GM23338 (cell line): ENCODE measurements around the gene CD8A. TPM values are rescaled to one million over a fixed set of nuclear protein-coding genes. Genes with fewer than 3 reads are reported as not detected.

Experiments
- ATAC-seq: fragments of 200-7000 bp; cut with Tn5 transposase; 3 replicates; pipeline ENCODE4 v1.9.1; 2020
- DNase-seq: peaks from one replicate; pipeline ENCODE4 v3.0.0-alpha.2; 2015; ENCODE audit warnings: low spot score
- H2AFZ ChIP-seq: fragments of 200-600 bp; sonication (generic); 2 replicates; pipeline ENCODE4 v1.8.0; 2016; ENCODE audit warnings: antibody characterized with exemption, mild to moderate bottlenecking, moderate library complexity
- H3F3A ChIP-seq: fragments of 200-600 bp; sonication (generic); replicated peaks from 2 replicates; pipeline ENCODE4 v1.8.0; 2017; ENCODE audit warnings: antibody characterized with exemption, mixed run types, low read depth
- H3K27ac ChIP-seq: fragments of 200-600 bp; sonication (generic); 2 replicates; pipeline ENCODE4 v1.6.1; 2016; ENCODE audit warnings: low read depth
- H3K27me3 ChIP-seq: fragments of 200-600 bp; sonication (generic); 2 replicates; pipeline ENCODE4 v1.8.0; 2016; ENCODE audit warnings: mild to moderate bottlenecking, mixed run types, moderate library complexity; ENCODE audit not compliant: insufficient read depth
- H3K36me3 ChIP-seq: fragments of 200-600 bp; sonication (generic); 2 replicates; pipeline ENCODE4 v1.8.0; 2016; ENCODE audit warnings: mild to moderate bottlenecking; ENCODE audit not compliant: insufficient read depth
- H3K4me1 ChIP-seq: fragments of 200-600 bp; sonication (generic); 2 replicates; pipeline ENCODE4 v1.8.0; 2016; ENCODE audit warnings: mild to moderate bottlenecking, moderate library complexity; ENCODE audit not compliant: insufficient read depth
- H3K4me2 ChIP-seq: fragments of 200-600 bp; sonication (generic); 2 replicates; pipeline ENCODE4 v1.7.1; 2017; ENCODE audit warnings: mixed run types
- H3K4me3 ChIP-seq: fragments of 200-600 bp; sonication (generic); 2 replicates; pipeline ENCODE4 v1.6.1; 2016; ENCODE audit warnings: mixed run types
- H3K79me2 ChIP-seq: fragments of 200-600 bp; sonication (generic); replicated peaks from 2 replicates; pipeline ENCODE4 v1.8.0; 2017; ENCODE audit warnings: mild to moderate bottlenecking; ENCODE audit not compliant: insufficient read depth
- H3K9me2 ChIP-seq: fragments of 200-600 bp; sonication (generic); 2 replicates; pipeline ENCODE4 v1.8.0; 2017; ENCODE audit not compliant: insufficient read depth
- H4K20me1 ChIP-seq: fragments of 200-600 bp; sonication (generic); replicated peaks from 2 replicates; pipeline ENCODE4 v1.8.0; 2017; ENCODE audit warnings: mild to moderate bottlenecking; ENCODE audit not compliant: insufficient read depth
- H3K27ac Mint-ChIP-seq: 2 replicates; pipeline ENCODE4 v1.8.0; 2020; ENCODE audit warnings: inconsistent platforms, mild to moderate bottlenecking, moderate library complexity, mixed read lengths
- H3K27me3 Mint-ChIP-seq: 3 replicates; pipeline ENCODE4 v1.8.0; 2022; ENCODE audit warnings: low read depth, mild to moderate bottlenecking, moderate library complexity, mixed read lengths, inconsistent platforms; ENCODE audit not compliant: insufficient read depth, poor library complexity
- H3K36me3 Mint-ChIP-seq: 3 replicates; pipeline ENCODE4 v1.8.0; 2021; ENCODE audit warnings: low read depth, mild to moderate bottlenecking, inconsistent platforms, moderate library complexity, mixed read lengths
- H3K4me1 Mint-ChIP-seq: 3 replicates; pipeline ENCODE4 v1.8.0; 2020; ENCODE audit warnings: mild to moderate bottlenecking, inconsistent platforms, mixed read lengths
- H3K4me3 Mint-ChIP-seq: 3 replicates; pipeline ENCODE4 v1.8.0; 2021; ENCODE audit warnings: moderate library complexity, mild to moderate bottlenecking, inconsistent platforms, mixed read lengths
- H3K9me3 Mint-ChIP-seq: 3 replicates; pipeline ENCODE4 v1.8.0; 2020; ENCODE audit warnings: moderate library complexity, mild to moderate bottlenecking, inconsistent platforms, mixed read lengths
- CREB1 ChIP-seq: fragments of 250-450 bp; sonication (Bioruptor Pico); IDR thresholded peaks from 2 replicates; pipeline ENCODE4 v1.5.0; 2020; ENCODE audit warnings: low read depth, mild to moderate bottlenecking, moderate library complexity
- ETS1 ChIP-seq: IDR thresholded peaks from 2 replicates; pipeline ENCODE4 v1.6.1; 2016; ENCODE audit warnings: antibody characterized with exemption
- EZH2 ChIP-seq: fragments of 200-600 bp; sonication (generic); IDR thresholded peaks from one replicate; pipeline ENCODE4 v1.8.0; 2017; ENCODE audit warnings: antibody characterized with exemption, mild to moderate bottlenecking, low read depth; ENCODE audit not compliant: unreplicated experiment
- JUNB ChIP-seq: IDR thresholded peaks from one replicate; pipeline ENCODE4 v1.6.1; 2016; ENCODE audit warnings: antibody characterized with exemption; ENCODE audit not compliant: unreplicated experiment
- REST ChIP-seq: IDR thresholded peaks from one replicate; pipeline ENCODE4 v1.6.1; 2018; ENCODE audit warnings: antibody characterized with exemption; ENCODE audit not compliant: unreplicated experiment
- STAT1 ChIP-seq: IDR thresholded peaks from one replicate; pipeline ENCODE4 v1.6.1; 2016; ENCODE audit warnings: antibody characterized with exemption; ENCODE audit not compliant: unreplicated experiment
- ZNF331 ChIP-seq: fragments of 250-450 bp; sonication (Bioruptor Pico); IDR thresholded peaks from 2 replicates; pipeline ENCODE4 v1.5.0; 2020; ENCODE audit warnings: low read depth, mild to moderate bottlenecking, moderate library complexity
- ZNF462 ChIP-seq: fragments of 250-450 bp; sonication (Bioruptor Pico); IDR thresholded peaks from 2 replicates; pipeline ENCODE4 v1.5.0; 2020; ENCODE audit warnings: mild to moderate bottlenecking, moderate library complexity
- polyA plus RNA-seq: library from polyadenylated mRNA; unstranded; fragments of >200 nt; fragmentation: Nextera tagmentation; extraction: Ambion mirVana; gene quantifications from 2 replicates; pipeline ENCODE4 v1.2.1, GENCODE V29; 2016
- total RNA-seq: library from RNA; depleted of rRNA; stranded (reverse); fragments of >200 nt; shearing (Covaris generic); gene quantifications from 2 replicates; pipeline ENCODE4 v1.2.3, GENCODE V29; 2014

CD8A gene
- total and polyA plus RNA-seq, 2 experiments from 2014 or later, result 0.19 to 0.24 TPM

GRCh38 chr2:86826951-86827350, 36.2 kb upstream of the CD8A start (continued):
- no peak for TF ChIP-seq ZNF462 (CRISPR knock-in tag)

- no peak for ATAC-seq
- Histone ChIP-seq H3K4me2 (no peak overlapping the region), H3K9me2 (no peaks in the 10 kb centered on the region), H4K20me1 (no peaks in the 10 kb centered on the region), H3K27me3 (no peaks in the 10 kb centered on the region), H3K27ac (no peak overlapping the region), H3K4me3 (no peak overlapping the region), H3F3A (no peaks in the 10 kb centered on the region), H2AFZ (0 out of 2 replicates have a peak overlapping the region, but pooled peaks have one; percentile 47), H3K4me1 (no peaks in the 10 kb centered on the region), H3K36me3 (no peaks in the 10 kb centered on the region), H3K79me2 (no peaks in the 10 kb centered on the region)
- peaks cover 5% of the 10 kb centered on the region; the same call in 2 of the 3 replicates for H3K4me1 Mint-ChIP-seq
- TF ChIP-seq STAT1 (no peak), ETS1 (no peak), JUNB (no peak), REST (no peak), CREB1 (CRISPR knock-in tag) (no peak), EZH2 (no peak), ZNF331 (CRISPR knock-in tag) (no peak)
- H3K27ac Mint-ChIP-seq, result no peak overlapping the region
- no peak for DNase-seq
- H3K27me3 Mint-ChIP-seq, result peaks cover 10% of the 10 kb centered on the region
- no peak overlapping the region for H3K4me3 Mint-ChIP-seq
- H3K36me3 Mint-ChIP-seq, result peaks cover 3% of the 10 kb centered on the region; the same call in 1 of the 3 replicates
- peaks cover 13% of the 10 kb centered on the region; the same call in 2 of the 3 replicates for H3K9me3 Mint-ChIP-seq
Measured at GRCh38 chr2:86825693-86826381, 35.1 kb upstream of the CD8A start.
